Sciatic nerve (tissue), 2 donors: Measurements from ENCODE around the gene ITGAE. TPM values are rescaled to one million over a fixed set of nuclear protein-coding genes. Genes with fewer than 3 reads are reported as not detected.

Source experiments
- ATAC-seq: fragments of 200-7000 bp; cut with Tn5 transposase; one replicate; pipeline ENCODE4 v1.9.1; 2020; ENCODE audit warnings: mild to moderate bottlenecking, moderate library complexity
- DNase-seq: peaks from one replicate; pipeline ENCODE4 v3.0.0-alpha.2; 2020; ENCODE audit warnings: low spot score
- intact Hi-C: fragments of 100-400 bp; cut with DNase I; formaldehyde crosslinking; loops from one replicate; pipeline ENCODE4 v1.14.2; 2022
- total RNA-seq: library from RNA; stranded (reverse); fragmentation: NEBNext Ultra II Directional; extraction: Animal tissue kit (Norgen Biotek cat#: 25700); gene quantifications from one replicate; pipeline ENCODE4 v1.2.1, GENCODE V29; 2021
- donor health status: DM: no; HTN: no; CAD: no.
- donor health status: DM: no; HTN: no; CAD: no.

Gene ITGAE
- total RNA-seq, 1 donor from 2014 or later: 19.3 TPM

DNA sequence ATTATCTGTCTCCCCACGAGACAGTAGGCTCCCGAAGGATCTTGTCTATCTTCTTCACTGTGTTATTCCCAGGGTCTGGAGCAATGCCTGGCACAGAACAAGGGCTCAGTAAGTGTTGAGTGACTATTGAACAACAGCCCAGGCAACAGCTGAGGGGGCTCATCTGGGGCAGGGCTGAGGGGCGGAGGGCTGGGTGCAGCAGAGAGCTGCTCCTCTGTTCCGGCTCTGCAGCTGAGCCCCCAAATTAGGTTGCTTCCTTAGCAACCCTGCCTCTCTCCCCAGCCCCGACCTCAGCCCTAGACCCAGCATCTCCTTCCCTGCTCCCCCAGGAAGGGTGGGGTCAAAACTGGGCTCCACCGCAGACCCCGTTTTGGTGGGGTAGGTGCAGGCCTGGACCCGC is 32.2 kb downstream of the ITGAE start:
- intact Hi-C loops: no loop called here
- DNase-seq (no peak), ATAC-seq (no peak)

DNA sequence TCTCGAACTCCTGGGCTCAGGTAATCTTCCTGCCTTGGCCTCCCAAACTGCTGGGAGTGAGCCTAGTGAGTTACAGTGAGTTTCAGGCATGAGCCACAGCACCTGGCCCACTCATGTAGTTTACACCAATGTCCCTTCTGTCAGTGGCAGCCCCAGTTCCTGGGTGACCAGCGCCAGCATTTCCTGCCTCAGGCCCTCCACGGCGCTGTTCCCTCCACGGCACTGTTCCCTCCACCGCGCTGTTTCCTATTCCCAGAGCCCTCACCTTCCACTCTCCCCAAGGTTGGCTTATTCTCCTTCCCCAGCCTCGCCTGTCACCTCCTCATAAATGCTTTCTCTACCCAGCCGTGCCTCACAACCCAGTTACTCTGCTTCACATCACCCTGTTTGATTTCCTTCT is 32.6 kb downstream of the ITGAE start:
- no peak for ATAC-seq
- intact Hi-C loops: no loop called here
- DNase-seq: no peak

DNA sequence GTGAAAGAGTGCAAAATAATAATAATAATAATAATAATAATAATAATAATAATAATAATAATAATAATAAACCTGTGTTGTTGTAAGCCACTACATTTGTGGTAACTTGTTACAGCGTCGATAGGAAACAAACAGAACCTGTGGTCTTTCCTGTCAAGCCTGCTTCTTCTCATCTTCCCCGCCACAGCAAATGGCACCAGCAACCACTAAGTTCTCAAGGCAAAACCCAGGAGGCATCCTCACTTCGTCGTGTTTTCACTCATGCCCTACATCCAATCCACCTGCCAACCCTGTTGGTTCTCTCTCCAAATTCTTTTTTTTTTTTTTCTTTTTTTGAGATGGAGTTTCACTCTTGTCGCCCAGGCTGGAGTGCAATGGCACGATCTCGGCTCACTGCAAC is 34.2 kb downstream of the ITGAE start:
- intact Hi-C loops: no loop called here
- DNase-seq: no peak
- no peak for ATAC-seq

DNA sequence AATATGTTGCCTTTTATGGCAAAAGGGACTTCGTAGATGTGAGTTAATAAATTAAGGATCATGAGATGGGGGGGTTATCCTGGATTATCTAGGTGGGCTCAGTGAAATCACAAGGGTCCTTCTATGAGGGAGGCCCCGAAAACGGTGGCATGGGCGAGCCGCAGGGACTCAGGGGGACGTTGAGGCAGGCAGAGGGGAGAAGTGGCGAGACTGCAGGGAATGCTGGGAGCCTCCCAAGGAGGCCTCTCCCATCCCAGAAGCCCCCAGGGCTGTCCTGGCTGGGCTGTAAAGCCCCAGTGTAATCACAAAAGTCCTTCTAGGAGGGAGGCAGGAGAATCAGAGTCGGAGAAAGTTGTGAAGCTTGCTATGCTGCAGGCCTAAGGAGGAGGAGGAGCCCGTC is 35.0 kb downstream of the ITGAE start:
- ATAC-seq (no peak), DNase-seq (no peak)
- intact Hi-C loops: no loop called here

DNA sequence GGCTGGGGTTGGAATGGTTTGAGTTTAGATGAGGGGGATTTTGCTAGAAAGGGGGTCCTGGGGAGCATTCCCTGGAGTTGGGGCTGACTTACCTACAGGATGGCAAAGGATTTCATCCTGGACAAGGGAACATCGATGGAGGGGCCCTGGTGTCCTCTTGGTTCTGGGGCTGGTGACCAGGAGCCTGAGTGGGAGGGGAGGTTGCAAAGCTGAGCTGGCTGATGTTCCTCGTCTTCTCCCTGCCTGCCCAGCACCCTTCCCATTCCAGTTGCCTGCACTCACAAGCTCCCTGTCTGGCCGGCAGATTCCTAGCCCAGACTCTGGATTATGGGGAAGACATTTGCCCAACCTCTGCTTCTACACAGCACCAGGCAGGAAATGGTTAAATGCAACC is 37.2 kb downstream of the ITGAE start:
- ATAC-seq (no peak), DNase-seq (no peak)
- intact Hi-C loops: no loop called here

DNA sequence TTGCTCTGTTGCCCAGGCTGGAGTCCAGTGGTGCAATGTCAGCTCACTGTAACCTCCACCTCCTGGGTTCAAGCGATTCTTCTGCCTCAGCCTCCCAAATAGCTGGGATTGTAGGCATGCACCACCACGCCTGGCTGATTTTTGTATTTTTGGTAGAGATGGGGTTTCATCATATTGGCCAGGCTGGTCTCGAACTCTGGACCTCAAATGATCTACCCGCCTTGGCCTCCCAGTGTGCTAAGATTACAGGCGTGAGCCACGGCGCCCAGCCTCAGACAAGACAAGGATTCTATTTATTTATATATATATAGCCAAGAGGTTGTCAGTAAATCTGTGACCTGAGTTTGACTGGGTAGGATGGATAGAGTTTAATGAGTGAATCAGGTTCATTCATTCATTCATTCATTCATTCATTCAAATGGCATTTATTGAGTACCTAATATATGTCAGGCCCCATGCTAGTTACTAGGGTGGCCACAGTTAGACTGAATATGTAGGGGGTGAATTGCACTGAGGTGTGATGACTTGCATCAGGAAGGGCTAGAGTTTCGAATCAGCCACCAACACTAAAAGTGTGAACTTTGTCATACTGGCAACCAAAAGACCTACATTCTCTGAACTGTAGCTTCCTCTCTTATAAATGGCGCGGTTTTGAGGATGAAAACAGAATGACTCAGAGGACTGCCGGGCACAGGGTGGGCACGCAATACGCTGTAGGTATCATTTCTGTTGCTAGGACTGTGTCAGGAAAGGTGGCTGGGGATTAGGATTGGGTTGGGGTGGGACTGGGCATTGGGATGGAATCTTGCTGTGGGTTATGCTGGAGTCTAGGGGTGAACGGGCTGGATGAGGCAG is 37.8 kb downstream of the ITGAE start:
- no peak for ATAC-seq
- intact Hi-C loops: no loop called here
- DNase-seq: no peak

DNA sequence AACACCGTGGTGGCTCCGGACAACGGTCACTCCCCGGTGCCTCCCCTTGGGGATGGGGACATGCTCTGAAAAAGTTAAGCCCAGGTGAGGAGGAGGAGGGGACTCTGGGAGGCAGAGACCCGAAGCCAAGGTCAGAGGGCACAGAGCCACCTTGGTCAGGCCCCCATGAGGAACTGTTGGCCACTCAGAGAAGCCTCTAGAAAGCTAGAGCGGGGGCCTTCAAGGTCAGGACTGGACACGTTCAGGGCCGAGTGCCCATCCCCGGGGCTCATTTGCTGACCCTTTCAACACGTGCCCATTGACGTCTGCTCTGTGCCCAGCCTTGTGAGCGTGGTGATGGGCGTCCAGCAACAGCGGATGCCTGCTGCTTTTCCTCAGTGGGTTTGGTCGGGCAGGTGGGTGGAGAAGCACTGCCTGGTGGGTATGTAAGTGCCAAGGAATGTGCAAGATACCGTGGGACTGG is 39.0 kb downstream of the ITGAE start:
- intact Hi-C loops: no loop called here
- DNase-seq (no peak), ATAC-seq (no peak)

DNA sequence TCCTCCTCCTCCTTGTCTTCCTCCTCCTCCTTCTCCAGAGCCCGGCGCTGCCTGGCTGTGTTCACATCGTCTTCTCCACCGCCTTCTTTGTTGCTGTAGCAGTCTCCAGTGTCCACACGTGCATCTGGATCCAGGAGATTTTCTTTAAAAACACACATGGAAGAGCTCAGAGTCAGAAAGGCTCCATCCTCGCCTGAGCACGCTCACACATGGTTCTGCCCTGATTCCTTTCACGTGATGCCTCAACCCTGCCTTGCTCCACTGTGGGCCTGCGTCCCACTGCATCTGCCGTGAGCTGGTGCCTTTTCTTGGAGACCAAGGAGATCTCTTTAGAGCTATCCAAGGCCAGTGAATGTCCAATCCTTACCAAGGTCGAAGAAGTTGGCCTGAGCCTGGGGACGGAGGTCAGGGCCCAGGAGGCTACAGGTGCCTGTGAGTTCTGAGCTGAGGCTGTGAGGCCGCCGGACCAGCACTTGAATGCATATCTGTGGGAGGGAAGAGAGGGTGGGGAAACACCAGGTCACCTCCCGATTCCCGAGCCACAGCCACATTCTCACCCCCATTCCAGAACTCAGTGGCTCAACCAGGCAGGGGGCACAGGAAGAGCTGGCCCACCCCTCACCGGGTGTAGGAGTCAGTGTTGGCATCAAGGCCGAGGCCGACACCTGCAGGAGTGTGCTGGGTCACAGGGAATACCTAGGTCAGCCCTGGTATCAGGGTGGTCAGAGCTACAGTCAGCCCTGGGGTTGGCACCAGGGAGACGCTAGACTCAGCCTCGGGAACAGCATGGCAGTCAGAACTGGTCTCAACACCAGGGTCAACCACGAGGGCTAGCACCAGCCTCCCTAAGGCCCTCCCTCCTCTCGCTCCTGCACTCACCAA is 39.7 kb downstream of the ITGAE start:
- no peak for ATAC-seq
- DNase-seq: no peak
- intact Hi-C loops: no loop called here

DNA sequence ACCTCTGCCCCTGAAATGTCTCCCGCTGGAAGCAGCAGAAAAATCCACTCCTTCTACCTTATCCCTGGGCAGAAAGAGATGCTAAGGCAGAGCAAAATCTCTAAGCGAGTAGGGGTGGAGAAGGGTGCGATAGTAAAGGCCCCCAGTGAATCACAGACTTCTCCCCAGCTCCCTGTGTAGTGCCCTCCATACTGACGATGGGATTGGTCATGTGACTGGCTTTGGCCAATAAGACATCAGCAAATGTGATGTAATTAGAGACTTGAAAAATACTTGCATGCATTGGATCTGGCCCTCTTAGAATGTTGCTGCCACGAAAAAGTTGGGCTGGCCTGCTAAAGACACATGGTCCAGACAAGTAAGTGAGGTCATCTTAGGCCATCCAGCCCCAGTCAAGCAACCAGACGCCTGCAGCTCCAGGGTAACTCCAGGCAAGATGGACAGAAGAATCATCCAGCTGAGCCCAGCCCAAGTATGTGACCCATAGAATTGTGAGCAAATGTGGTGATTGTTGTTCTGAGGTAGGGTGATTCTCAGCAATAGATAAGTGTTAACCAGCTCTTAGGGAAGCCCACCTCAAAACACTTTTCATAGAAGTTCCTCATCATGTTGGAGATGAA is 41.3 kb downstream of the ITGAE start:
- intact Hi-C loops: no loop called here
- ATAC-seq (no peak), DNase-seq (no peak)

DNA sequence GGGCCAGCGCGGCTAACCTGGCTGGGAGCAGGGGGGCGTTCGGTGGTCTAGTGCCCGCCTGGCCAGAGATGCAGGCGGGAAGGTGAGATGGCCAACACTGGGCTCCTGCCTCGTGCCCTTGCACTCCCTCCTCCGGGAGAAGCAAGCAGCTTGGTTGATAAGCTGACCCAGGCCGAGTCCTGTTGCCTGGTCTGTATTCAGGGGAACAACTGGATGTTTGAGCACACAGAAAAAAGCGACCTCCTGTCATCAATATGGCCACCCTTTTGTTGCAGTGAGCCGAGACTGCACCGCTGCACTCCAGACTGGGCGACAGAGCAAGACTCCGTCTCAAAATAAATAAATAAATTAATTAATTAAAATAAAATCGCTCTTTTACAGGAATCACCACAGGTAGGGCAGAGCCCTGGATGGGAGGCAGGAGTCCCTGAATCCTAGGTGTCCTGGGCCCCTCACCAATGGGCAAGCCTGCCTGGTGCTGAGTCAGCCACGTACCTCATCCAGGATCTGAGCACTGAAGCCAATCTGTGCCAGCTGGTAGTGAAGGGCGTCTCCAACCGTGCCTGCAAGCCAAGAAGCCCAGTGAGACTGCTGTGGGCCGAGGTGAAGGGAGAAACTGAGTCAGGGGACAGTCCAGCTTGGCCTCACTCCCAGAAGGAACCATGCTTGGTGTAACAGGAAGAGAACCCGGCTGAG is 45.5 kb downstream of the ITGAE start:
- intact Hi-C loops: no loop called here
- ATAC-seq (no peak), DNase-seq (no peak)

DNA sequence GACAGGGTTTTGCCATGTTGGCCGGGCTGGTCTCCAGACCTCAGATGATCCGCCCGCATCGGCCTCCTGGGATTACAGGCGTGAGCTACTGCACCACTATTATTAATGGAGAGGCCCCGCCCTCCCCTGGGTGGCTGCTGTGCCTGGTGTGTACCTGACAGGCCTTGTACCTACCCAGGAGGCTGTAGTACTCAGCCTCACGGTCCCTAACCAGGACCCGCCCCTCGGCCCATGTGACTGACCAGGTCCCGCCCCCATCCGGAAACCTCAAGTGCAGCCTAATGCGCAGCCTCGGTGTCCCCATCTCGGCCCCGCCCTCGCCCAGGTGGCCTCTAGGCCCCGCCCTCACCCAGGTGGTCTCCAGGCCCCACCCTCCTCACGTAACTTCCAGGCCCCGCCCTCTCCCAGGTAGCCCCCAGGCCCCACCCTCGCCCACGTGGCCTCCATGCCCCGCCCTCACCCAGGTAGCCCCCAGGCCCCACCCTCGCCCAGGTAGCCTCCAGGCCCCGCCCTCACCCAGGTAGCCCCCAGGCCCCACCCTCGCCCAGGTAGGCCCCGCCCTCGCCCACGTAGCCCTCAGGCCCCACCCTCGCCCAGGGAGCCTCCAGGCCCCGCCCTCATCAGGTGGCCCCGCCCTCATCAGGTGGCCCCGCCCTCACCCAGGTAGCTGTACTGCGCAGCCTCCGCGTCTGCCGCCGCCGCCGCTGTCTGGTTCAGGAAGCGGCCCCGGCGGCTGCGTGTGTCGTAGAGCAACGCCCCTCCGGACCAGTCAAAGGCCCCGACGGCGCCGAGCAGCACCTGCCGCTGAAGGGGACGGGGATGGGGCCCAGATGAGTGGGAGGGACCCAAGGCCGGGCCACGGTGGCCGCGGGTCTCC is 46.3 kb downstream of the ITGAE start:
- DNase-seq (no peak), ATAC-seq (no peak)
- intact Hi-C loops: no loop called here

DNA sequence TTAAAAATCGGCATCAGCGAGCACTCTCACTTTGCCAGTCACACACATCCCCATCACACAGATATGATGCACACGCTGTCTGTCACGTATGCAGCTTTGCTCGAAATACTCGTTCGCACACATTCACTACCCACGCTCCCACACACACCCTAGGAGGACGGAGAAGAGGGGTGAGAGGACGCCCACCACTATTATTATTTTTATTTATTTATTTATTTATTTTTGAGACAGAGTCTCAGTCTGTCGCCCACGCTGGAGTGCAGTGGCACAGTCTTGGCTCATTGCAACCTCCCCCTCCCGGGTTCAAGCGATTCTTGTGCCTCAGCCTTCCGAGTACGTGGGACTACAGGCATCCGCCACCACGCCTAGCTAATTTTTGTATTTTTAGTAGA is 46.9 kb downstream of the ITGAE start:
- no peak for ATAC-seq
- no peak for DNase-seq
- intact Hi-C loops: no loop called here

DNA sequence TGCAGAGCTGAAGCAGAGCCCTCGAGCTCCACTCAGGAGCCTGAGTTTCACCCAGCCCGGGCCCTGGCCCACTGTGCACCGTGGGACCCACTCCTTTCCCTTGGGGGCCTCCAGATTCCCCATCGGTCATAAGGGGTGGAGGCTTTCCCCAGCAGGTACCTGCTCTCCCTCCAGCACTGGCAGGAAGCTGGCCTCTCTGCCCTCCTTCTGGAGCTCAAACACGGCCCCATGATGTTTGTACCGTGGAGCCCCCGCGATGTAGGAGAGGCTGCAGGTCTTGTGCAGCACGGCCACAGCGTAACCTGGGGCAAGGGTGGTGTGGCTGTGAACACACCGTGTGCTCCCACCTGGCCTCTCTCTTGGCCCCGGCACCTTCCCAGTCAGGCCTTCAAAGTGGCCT is 47.4 kb downstream of the ITGAE start:
- DNase-seq (no peak), ATAC-seq (no peak)
- intact Hi-C loops: no loop called here

DNA sequence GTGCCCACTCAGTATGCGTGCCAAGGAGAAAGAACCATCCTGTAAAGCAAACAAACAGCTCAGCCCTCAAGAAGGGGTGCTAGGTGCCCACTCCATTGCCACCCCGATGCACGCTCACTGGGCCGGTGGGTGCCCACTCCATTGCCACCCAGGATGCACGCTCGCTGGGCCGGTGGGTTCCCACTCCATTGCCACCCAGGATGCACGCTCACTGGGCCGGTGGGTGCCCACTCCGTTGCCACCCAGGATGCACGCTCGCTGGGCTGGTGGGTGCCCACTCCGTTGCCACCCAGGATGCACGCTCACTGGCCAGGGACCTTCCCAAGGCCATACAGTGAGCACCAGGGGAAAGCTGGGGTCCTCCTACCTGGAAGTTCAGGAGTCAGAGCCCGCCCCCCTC is 49.2 kb downstream of the ITGAE start:
- DNase-seq: no peak
- intact Hi-C loops: no loop called here
- ATAC-seq: no peak

DNA sequence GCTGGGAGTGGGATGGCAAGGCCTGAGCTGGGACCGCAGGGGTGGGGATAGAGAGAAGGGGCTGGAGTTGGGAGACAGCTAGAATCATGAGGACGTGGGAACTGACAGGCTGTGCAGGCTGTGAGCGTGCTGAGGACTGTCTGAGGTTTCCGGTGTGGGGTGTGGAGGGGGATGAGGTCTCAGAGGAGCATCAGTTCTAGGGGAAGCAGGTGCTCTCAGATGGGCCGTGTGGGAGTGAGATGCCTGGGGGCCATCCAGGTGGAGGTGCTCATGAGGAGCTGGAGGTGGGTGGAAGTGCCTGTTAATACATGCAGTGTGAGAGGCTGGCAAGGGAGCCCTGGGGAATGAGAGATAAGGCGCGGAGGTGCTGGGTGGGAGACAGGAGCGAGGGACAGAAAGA is 50.1 kb downstream of the ITGAE start:
- DNase-seq: no peak
- no peak for ATAC-seq
- intact Hi-C loops: no loop called here

DNA sequence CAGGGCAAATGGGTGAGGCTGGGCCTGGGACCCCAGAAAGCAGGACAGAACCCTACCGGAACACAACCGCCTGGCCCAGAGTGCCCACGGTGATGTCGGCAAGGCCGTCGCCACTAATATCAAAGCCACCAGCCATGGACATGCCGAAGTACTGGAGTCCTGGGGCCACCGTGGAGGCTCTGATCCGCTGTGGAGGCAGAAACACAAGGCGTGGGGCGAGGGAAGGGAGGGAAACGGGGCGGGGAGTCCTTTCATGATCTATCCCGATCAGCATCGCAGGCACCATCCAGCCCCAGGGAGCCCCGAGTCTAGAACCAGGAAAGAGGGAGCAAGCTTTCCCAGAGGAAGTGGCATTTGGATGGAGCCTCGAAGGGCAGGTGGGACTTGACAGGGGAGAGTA is 50.7 kb downstream of the ITGAE start:
- DNase-seq (no peak), ATAC-seq (no peak)
- intact Hi-C loops: no loop called here

DNA sequence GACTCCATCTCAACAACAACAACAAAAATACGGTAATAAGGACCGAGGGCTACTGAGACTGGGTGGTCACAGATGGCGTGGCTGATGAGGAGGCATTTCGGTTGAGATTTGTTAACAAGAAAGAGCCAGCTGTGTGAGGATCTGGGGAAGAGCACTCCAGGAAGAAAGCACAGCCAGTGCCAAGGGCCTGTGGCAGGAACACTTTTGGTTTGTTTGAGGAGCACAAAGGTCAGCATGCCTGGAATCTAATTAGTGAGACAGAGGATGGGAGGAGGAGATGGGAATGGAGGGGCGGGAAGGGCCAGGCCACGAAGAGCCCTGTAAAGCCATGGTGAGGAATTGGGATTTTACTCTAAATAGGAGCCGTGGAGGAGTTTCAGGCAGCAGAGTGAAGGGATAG is 52.4 kb downstream of the ITGAE start:
- no peak for DNase-seq
- intact Hi-C loops: no loop called here
- no peak for ATAC-seq

DNA sequence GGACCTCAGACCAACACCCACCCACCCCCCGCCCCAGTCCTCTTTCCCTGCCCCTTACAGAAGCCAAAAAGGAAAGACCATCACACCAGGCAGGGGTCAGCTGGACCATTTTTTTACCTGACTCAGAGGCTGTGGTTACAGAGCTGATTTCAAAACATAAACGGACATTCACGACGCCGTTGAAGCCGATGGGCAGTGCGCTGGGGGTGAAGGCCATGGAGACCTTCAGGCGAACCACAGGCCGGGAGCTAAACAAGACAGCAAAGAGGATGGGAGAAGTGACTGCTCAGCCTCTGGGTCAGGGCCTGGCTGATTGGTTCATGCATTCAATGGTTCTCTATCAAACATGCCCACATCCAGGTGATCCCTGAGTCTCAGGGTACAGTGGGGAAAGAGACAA is 53.2 kb downstream of the ITGAE start:
- intact Hi-C loops: no loop called here
- ATAC-seq (no peak), DNase-seq (no peak)
